ENCODE data around the gene APBB1.
"Not testable (repeated sequence)": the region's sequence is repeated elsewhere in the genome, so short reads cannot be mapped to it uniquely, and the experiment has no call there.

Gene APBB1

DNA sequence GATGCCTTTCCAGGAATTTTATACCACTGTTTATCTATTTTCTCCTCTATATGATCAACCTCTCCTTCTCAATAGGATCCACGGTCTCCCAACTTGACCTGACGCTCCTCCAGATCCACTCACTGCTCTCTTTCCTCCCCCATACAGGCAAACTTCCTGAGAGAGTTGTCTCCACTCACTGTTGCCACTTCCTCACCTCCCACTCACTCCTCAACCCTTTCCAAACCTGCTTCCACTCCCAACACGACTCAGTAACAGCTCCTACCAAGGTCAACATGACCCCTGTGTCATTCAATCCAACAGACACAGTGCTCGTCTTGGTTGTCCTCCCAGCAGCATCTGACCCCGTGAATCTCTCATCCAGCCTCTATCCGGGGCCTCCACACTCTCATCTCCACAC, 3.1 kb downstream of the APBB1 start:
- FAIRE-seq = no peak

DNA sequence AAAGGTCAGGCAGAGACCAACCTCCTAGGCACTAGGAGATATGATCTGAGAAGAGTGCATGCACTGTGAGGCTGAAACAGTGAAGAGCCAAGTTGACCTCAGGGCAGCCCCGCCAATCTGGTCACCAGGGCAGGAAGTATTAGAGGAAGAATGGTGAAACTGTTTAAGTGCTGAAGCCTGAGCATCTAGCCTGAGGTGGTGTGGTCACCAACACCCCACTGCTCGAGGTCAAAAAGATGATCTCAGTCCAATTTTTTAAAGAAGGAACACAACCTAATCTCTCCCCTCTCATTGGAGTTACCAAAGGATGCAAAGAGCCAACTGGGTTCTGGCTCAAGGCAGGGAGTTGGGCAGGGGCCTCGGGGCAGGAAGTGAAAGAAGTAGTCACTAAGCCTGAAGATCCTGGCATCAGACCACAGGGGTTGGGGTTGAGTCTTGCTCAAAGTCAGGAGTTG, 4.0 kb downstream of the APBB1 start:
- no peak for FAIRE-seq

GRCh38 chr11:6413791-6414201, 5.1 kb downstream of the APBB1 start:
- FAIRE-seq = no peak

DNA sequence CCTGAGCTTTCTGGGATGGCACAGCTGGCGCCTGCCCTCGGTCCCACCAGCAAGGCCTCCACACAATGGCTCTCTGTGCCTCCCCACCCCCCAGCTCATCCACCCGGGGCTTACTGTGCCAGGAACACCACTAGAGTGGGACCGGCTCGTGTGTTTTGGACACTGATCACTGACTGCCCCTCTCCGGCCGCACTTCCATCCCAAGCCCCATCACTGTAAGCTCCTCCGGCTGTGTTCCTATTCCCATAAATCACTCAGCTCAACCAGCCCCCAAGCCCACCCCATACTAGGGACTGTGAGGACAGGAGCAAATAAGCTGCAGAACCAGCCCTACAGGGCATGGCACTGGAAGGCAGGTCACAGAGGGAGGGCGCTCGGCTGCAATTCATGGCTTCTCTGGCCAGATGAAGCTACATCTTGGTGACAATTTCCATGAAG, 7.3 kb downstream of the APBB1 start:
- FAIRE-seq = no peak

DNA sequence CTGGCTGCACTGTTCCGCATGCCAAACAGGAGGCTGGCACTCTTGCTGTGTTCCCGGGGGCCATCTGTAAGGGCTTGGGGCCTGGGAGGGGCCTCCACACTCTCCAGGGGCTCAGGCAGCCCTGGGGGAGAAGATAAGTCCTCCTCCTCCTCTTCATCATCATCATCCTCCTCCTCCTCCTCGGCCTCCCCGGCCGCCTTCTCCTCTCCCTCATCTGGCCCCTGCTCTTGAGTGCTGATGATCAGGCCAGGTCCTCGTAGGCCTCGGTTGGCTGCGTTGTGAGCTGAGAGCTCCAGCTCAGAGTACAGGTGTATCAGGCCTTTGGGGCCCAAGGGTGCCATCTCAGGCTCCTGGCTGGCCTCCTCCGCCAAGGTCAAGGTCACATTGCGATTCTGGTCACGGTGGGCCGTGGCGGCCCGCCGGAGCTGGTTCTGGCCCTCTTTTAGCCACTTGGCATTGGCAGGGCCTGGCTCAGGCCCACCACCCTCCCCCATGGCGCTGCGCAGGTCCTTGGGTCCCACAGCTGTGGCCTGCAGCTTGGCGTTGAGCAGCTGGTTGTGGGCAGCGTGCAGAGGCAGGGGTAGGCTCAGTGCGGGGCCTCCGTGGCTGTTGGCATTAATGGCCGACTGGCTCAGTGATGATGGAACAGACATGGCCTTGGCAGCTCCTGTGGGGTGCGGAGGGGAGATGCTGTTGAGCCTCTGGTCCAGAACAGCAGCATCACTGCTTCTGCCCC, 8.0 kb downstream of the APBB1 start:
- FAIRE-seq = no peak

GRCh38 chr11:6406370-6406769, 12.5 kb downstream of the APBB1 start:
- FAIRE-seq = no peak

GRCh38 chr11:6405846-6406245, 13.0 kb downstream of the APBB1 start:
- no peak for FAIRE-seq

- FAIRE-seq = no peak
Observed at GRCh38 chr11:6405052-6405667, 13.7 kb downstream of the APBB1 start.

DNA sequence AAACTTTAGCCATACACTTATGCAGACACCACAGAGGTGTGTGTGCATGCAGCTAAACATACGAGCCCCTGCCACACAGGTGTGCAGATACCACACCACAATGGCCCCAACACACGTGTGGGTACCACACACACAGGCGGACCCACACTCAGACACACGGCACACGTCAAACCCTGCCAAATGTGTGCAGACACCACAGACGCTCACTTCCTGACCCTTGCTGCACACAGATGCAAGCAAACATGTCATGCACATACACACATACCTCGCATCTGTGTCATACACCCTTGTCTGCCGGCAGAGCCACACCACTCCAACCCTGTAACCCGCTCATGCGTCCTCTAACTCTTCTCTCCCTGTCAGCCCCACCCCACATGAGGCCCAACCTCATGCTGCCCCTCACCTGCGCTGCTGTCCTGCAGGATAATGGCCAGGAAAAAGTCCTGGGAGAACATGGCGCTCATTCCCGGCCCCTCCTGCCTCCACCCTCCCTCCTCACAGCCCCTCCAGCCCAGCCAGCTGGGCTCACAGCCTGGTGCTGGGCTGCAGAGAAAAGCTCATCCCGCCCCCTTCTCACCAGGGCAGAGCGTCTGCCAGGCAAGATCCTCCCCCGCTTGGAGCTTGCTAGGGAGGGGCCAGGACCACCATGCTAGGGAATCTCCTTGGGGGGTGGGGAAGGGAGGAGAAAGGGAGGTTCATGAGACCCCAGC, 14.4 kb downstream of the APBB1 start:
- FAIRE-seq = no peak

GRCh38 chr11:6403539-6403938, 15.4 kb downstream of the APBB1 start:
- no peak for FAIRE-seq

DNA sequence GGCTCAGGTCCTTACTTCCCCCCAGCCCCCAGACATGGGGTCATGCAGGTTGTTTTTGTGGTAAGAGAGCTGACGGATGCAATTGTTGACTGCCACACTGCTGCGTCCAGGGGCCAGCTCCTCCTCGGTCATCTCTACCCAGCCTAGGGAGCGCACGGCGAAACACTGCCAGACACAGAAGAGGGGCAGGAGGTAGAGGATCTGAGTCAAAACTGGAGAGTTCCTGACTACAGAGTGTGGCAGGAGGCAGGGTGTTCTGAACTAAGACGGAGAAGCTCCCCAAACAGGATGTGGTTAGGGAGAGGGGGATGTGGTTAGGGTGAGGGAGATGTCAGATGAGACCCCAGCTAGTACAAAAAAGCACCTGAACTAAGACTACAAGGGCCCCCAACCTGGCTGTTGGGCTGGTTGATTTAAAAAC, 16.3 kb downstream of the APBB1 start:
- FAIRE-seq = no peak

DNA sequence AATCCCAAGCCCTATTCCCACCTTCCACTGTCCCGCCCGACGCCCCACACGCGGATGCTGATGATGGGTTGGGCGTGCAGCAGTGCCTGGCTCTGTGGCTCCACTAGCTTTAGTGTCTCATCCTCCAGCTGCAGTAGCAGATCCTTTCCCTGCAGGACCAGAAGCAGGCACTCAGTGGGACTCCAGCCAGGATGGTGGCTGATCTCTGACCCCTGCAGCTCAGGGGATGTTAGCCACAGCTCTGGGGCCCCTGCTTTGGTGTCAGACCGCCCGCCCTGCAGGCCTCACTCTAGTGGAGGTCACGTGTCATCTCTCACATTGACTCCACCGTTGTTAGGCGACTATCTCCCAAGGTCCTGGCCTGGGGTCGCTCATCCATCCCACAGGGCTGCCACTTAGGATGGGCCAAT, 16.8 kb downstream of the APBB1 start:
- FAIRE-seq = no peak

- no peak for FAIRE-seq
Observed at GRCh38 chr11:6401464-6401863, 17.4 kb downstream of the APBB1 start.

GRCh38 chr11:6400431-6401345, 18.2 kb downstream of the APBB1 start:
- FAIRE-seq = no peak

DNA sequence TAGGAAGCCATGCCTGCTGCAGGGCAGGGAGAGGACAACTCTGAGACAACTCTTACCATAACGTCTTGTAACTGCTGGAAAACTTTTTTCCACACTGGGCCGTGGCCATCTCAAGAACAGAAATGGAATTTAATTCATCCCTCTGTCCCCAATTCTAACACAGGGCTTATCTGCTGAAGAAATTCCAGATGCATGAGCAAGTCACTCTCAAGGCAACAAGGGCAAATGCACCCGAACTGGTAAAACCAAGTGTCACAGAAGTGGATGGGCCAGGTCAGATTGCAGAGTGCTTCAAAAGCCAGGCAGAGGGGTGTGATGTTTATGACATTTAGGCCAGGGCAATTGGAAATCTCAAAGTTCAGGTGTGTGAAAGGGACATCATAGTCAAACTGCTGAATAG, 21.3 kb downstream of the APBB1 start:
- no peak for FAIRE-seq

GRCh38 chr11:6397156-6397555, 21.7 kb downstream of the APBB1 start:
- no peak for FAIRE-seq

GRCh38 chr11:6395470-6396060, 23.3 kb downstream of the APBB1 start:
- no peak for FAIRE-seq

GRCh38 chr11:6393989-6394670, 24.8 kb downstream of the APBB1 start:
- no peak for FAIRE-seq

GRCh38 chr11:6392251-6392650, 26.6 kb downstream of the APBB1 start:
- not testable (repeated sequence) for FAIRE-seq

GRCh38 chr11:6391537-6392134, 27.3 kb downstream of the APBB1 start:
- FAIRE-seq = no peak

- no peak for FAIRE-seq
Observed at GRCh38 chr11:6390718-6391469, 28.0 kb downstream of the APBB1 start.
